GM19351 (cell line): ENCODE results near the gene CNIH3.
"Not testable (repeated sequence)": the region's sequence is repeated elsewhere in the genome, so short reads cannot be mapped to it uniquely, and the experiment has no call there.

Experiments
- ATAC-seq: cut with Tn5 transposase; IDR thresholded peaks from one replicate; pipeline ENCODE4 v1.9.1; 2021; ENCODE audit warnings: mild to moderate bottlenecking, moderate library complexity; ENCODE audit not compliant: unreplicated experiment

The CNIH3 gene

GRCh38 chr1:224615861-224616755 is at the start of gene CNIH3:
Gene CNIH3, plus strand, starts transcription at chr1:224616317. Its CDS starts 858 bp downstream, at chr1:224617175.
- ATAC-seq, result peak; percentile 54

DNA sequence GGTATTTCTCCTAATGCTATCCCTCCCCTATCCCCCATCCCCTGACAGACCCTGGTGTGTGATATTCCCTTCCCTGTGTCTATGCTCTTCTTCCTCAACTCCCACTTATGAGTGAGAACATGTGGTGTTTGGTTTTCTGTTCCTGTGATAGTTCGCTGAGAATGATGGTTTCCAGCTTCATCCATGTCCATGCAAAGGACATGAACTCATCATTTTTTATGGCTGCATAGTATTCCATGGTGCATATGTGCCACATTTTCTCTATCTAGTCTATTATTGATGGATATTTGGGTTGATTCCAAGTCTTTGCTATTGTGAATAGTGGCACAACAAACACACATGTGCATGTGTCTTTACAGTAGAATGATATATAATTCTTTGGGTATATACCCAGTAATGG is 49.6 kb upstream of the CNIH3 start:
- ATAC-seq, result not testable (repeated sequence)

- no peak for ATAC-seq
These were observed 46.8 kb upstream of the CNIH3 start for GRCh38 chr1:224569276-224569675.

DNA sequence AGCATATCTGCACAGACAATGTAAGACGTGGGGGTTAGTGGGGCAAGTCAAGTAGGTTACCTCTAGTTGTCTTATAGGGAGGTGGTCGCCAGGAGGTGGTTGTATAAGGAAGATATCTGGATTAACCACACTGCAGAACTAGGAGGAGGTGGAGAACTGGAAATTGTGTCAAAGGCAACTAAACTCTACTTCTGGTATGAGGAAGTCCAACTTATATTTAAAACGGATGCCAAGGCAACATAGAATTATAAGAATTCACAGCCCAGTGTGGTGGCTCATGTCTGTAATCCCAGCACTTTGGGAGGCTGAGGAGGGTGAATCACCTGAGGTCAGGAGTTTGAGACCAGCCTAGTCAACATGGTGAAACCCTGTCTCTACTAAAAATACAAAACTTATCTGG is 44.1 kb upstream of the CNIH3 start:
- ATAC-seq, result not testable (repeated sequence)

DNA sequence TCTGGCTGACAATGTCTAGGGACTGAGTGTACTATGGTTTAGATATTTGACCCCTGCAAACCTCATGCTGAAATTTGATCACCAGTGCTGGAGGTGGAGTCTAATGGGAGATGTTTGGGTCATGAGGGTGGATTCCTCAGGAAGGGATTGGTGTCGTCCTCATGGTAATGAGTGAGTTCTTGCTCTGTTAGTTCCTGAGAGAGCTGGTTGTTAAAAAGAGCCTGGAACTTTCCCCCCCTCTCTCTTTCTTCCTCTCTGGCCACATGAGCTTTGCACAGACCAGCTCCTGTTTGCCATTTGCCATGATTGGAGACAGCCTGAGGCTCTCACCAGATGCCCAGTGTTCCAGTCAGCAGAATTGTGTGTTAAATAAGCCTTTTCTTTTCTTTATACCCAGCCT is 36.6 kb upstream of the CNIH3 start:
- no peak for ATAC-seq

GRCh38 chr1:224580006-224580405 is 36.1 kb upstream of the CNIH3 start:
- no peak for ATAC-seq

- no peak for ATAC-seq
These were observed 34.1 kb upstream of the CNIH3 start for GRCh38 chr1:224582041-224582440.

DNA sequence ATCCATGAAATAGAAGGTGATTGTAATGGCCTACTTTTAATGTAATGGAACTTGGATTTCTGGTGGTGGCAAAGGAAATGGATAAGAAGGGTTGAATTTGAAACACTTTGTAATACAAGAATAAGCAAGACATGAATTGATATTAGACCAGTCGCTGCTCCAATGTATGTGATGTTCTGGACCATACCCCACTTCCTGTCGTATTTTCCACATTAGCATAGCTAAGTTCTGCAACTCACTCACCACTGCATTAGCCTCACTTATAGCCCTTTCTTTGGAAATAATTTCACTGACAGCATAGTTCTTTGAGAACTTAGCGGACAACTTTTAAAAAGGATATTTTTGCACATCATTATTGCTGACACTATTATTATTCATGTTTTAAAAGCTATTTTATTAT is 32.3 kb upstream of the CNIH3 start:
- no peak for ATAC-seq

- no peak for ATAC-seq
These were observed 31.1 kb upstream of the CNIH3 start for GRCh38 chr1:224585051-224585450.

DNA sequence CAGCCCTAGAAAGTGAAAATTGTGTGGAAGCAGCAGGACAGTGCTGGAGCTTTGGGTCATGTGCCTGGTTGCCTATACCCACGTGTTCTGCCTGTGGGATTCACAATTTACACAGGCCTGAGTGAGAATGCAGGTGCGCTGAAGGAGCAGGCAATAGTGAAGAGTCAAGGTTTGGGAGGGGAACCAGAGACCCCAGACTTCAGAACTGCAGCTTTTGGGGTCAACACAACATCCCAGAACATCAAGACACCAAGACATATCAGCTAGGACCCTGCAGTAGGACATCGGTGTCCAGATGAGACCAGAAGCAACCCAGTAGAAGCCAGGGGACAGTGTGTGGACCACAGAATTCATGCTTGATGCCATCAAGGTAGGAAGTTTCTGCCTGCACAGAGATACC is 29.1 kb upstream of the CNIH3 start:
- ATAC-seq, result no peak

GRCh38 chr1:224588515-224588914 is 27.6 kb upstream of the CNIH3 start:
- ATAC-seq, result no peak

- ATAC-seq, result no peak
These were observed 27.1 kb upstream of the CNIH3 start for GRCh38 chr1:224589006-224589405.

GRCh38 chr1:224591326-224591725 is 24.8 kb upstream of the CNIH3 start:
- no peak for ATAC-seq

DNA sequence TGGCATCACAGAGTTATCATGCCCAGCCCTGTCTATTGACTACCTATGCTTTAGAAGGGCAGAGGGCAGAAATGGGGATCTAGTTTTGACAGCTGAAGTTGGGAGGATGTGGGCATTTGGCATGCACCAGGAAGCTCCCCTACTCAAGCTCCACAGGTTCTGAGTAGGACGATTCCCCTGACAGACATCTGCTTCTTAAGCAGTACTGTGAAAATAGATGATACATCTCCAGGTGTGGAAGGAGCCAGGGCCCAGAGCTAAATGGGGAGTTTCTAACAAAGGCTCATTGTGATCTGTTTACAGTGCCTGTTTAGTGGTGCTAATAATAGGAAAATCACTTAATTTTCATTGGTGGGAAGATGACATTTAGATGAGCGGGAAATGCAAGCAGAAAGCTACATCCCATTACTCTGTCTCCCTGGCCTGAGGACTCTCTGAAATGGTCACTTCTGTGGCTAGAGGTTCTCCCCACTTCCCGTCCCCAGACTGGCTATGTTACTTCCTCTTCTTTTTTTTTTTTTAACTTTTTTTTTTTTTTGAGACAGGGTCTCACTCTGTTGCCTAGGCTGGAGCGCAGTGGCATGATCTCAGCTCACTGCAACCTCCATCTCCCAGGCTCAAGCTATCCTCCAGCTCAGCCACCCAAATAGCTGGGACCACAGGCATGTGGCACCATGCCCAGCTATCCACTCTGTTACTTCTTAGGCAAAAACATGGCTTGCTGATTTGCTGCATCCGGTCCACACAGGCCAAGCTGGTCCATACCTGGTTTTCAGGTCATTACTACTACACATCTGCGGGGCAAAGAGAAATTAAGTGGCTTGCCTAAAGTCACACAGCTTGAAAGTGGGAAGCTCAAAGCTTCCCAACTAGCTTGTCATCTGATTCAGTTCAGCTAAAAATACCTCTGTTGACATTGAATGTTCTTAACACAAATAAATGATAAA is 23.2 kb upstream of the CNIH3 start:
- no peak for ATAC-seq

- ATAC-seq, result no peak
These were observed 21.8 kb upstream of the CNIH3 start for GRCh38 chr1:224594360-224594759.

- ATAC-seq, result no peak
These were observed 21.3 kb upstream of the CNIH3 start for GRCh38 chr1:224594851-224595250.

GRCh38 chr1:224605482-224606181 is 10.5 kb upstream of the CNIH3 start:
- ATAC-seq, result no peak

DNA sequence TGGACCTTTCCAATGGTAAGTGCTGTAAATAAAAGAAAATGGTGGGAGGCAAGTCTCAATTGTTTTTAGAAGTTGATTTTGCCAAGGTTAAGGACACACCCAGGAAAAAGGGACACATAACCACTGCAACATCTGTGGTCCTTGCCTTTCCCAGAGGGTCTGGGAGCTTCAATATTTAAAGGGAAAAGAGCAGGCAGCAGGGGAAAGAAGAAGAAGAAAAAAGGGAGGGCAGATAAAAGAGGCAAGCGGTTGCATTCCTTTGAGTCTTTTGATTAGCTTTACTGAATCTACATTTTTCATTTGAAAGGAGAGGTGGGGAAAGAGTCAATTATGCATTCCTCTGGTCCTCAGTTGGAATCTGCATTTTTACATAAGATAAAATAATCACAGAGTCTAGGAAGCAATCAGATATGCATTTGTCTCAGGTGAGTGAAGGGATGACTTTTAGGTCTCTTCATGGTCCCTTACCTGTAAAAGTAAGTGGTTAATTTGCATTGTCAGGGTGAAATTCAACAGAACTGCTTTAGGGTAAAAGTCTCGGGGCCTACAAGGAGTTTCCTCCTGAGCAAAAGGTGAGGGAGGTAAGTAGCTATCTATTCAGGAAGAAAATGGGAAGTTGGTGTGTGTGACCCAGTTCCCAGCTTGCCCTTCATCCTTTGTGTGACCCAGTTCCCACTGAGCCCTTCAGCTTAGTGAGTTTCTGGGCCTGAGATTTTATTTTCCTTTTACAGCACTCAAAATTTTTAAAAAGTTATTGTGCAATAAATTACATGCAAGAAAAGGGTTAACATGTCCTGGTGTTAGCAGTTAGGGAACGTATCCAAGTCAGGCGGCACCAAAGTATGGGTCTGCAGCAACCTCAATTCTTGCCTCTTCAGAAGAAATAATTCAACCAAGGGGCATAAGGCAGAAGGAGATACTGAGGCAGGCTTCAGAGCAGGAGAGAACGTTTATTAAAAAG is 8.6 kb upstream of the CNIH3 start:
- ATAC-seq, result no peak

DNA sequence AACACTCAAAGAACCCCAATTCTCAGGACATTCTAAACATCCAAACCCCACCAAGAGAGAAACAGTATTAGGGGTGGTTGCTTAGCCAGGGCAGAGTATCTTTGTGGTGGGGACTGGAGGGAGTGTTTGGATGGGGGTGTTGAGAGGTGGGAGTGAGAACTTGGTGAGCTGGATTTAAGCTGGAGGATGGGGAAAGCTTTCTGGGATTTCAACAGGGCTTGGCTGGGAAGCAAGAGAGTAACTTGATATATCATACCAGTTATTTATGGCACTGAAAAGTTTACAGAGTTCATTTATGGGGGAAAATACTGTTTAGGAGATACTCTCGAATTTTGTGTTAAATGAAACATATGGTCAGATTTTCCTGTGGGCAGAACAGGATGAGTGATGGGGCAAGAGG is 6.8 kb upstream of the CNIH3 start:
- ATAC-seq, result no peak

- ATAC-seq, result no peak
These were observed 3.9 kb upstream of the CNIH3 start for GRCh38 chr1:224612246-224612645.
